ENCODE data around the gene ACVRL1. TPM values are rescaled to one million over a fixed set of nuclear protein-coding genes. Genes with fewer than 3 reads are reported as not detected.

Gene ACVRL1
- polyA plus RNA-seq, 1 donor (not counting 4 experiments of a cell fraction or from before 2014, with no cell fraction given) = not detected

- TF ChIP-seq EZH2 (IDR thresholded peaks at IDR 0.05; ENCODE audit: low read length) = peak; percentile 59
- TF ChIP-seq CTCF (optimal IDR thresholded peaks at IDR 0.05 in 1 of 3, IDR thresholded peaks at IDR 0.05 in 1 of 3, conservative IDR thresholded peaks at IDR 0.05 in 1 of 3; ENCODE audit: extremely low read depth in 1 of 3, insufficient read depth in 2 of 3, low read length in 3 of 3) = no peak
- H3K9ac ChIP-seq (ENCODE audit: control insufficient read depth, extremely low read depth, insufficient read depth, low read length) = no peak overlapping the region
- no peaks in the 10 kb centered on the region for H3K36me3 ChIP-seq (ENCODE audit: control insufficient read depth in 2 of 2, extremely low read depth in 1 of 2, insufficient read depth in 2 of 2, low read length in 2 of 2)
- no peak for FAIRE-seq
- H2AFZ ChIP-seq (ENCODE audit: control insufficient read depth, low read length) = no peak overlapping the region
- no peaks in the 10 kb centered on the region for H4K20me1 ChIP-seq (ENCODE audit: control insufficient read depth, extremely low read depth, insufficient read depth, low read length)
- no peaks in the 10 kb centered on the region for H3K79me2 ChIP-seq (ENCODE audit: control insufficient read depth, insufficient read depth, low read length)
- no peaks in the 10 kb centered on the region for H3K9me3 ChIP-seq (ENCODE audit: control insufficient read depth, low read depth, low read length)
- DNase-seq (ENCODE audit: low read depth, low spot score) = no peak
- no peak overlapping the region for H3K4me2 ChIP-seq (ENCODE audit: control insufficient read depth, extremely low read depth, insufficient read depth, low read depth, low read length)
- no peak overlapping the region for H3K4me3 ChIP-seq (ENCODE audit: control insufficient read depth in 2 of 3, extremely low read depth in 1 of 3, insufficient read depth in 2 of 3, low read depth in 1 of 3, low read length in 3 of 3)
- H3K9me1 ChIP-seq (ENCODE audit: control insufficient read depth, extremely low read depth, insufficient read depth, low read length) = no peaks in the 10 kb centered on the region
- H3K27ac ChIP-seq (ENCODE audit: control insufficient read depth, insufficient read depth, low read length) = no peak overlapping the region
- dilution Hi-C loops (cut with MboI; ENCODE audit: extremely low pct_ligation_motif_present, low sequenced_read_pairs) = no loop called here
- peaks cover 8% of the 10 kb centered on the region for H3K4me1 ChIP-seq (ENCODE audit: control insufficient read depth, extremely low read depth, insufficient read depth, low read length)
- peaks cover 31% of the 10 kb centered on the region for H3K27me3 ChIP-seq (ENCODE audit: control insufficient read depth, extremely low read depth, insufficient read depth, low read length)
These were observed 748 bp upstream of the ACVRL1 start for GRCh38 chr12:51906430-51907082.

DNA sequence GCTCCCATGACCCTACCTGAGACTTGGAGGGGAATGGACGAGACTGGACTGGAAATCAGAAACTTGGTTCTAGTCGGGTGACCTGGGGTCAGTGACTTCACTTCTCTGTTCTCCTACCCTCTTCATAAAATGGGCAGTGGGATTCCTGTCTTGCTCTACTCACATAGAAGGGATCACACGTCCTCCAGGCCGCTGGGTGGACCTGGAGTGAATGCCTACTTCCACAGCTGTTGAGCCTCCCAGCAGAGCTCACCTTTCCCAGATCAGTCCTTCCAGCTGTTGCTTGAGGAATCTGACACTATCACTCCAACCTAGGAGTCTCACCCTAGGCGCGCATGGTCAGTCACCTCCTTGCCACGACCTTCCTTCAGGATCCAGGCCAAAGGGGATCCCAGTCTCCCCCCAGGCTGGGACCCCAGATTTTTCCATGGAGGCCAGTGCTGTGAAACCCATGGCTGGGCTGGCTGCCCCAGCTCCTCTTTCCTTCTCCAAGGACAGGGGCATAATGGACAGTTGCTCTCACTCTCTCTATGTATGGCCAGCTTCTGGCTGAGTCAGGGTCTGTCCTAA, 637 bp downstream of the ACVRL1 start:
- peaks cover 31% of the 10 kb centered on the region for H3K27me3 ChIP-seq (ENCODE audit: control insufficient read depth, extremely low read depth, insufficient read depth, low read length)
- FAIRE-seq (no peak), DNase-seq (ENCODE audit: low read depth, low spot score) (no peak)
- H3K9me1 ChIP-seq (ENCODE audit: control insufficient read depth, extremely low read depth, insufficient read depth, low read length) = no peaks in the 10 kb centered on the region
- no peak overlapping the region for H3K4me2 ChIP-seq (ENCODE audit: control insufficient read depth, extremely low read depth, insufficient read depth, low read depth, low read length)
- no peak overlapping the region for H3K27ac ChIP-seq (ENCODE audit: control insufficient read depth, insufficient read depth, low read length)
- no peak overlapping the region for H3K9ac ChIP-seq (ENCODE audit: control insufficient read depth, extremely low read depth, insufficient read depth, low read length)
- H3K79me2 ChIP-seq (ENCODE audit: control insufficient read depth, insufficient read depth, low read length) = no peaks in the 10 kb centered on the region
- peak overlapping the region in 1 of 3 experiments; percentile 27 for H3K4me3 ChIP-seq (ENCODE audit: control insufficient read depth in 2 of 3, extremely low read depth in 1 of 3, insufficient read depth in 2 of 3, low read depth in 1 of 3, low read length in 3 of 3)
- no peaks in the 10 kb centered on the region for H4K20me1 ChIP-seq (ENCODE audit: control insufficient read depth, extremely low read depth, insufficient read depth, low read length)
- dilution Hi-C loops (cut with MboI; ENCODE audit: extremely low pct_ligation_motif_present, low sequenced_read_pairs) = no loop called here
- H3K9me3 ChIP-seq (ENCODE audit: control insufficient read depth, low read depth, low read length) = no peaks in the 10 kb centered on the region
- H2AFZ ChIP-seq (ENCODE audit: control insufficient read depth, low read length) = no peak overlapping the region
- H3K4me1 ChIP-seq (ENCODE audit: control insufficient read depth, extremely low read depth, insufficient read depth, low read length) = peaks cover 8% of the 10 kb centered on the region
- no peaks in the 10 kb centered on the region for H3K36me3 ChIP-seq (ENCODE audit: control insufficient read depth in 2 of 2, extremely low read depth in 1 of 2, insufficient read depth in 2 of 2, low read length in 2 of 2)
- no peak for TF ChIP-seq CTCF (optimal IDR thresholded peaks at IDR 0.05 in 1 of 3, IDR thresholded peaks at IDR 0.05 in 1 of 3, conservative IDR thresholded peaks at IDR 0.05 in 1 of 3; ENCODE audit: extremely low read depth in 1 of 3, insufficient read depth in 2 of 3, low read length in 3 of 3)
- peak; percentile 71 for TF ChIP-seq EZH2 (IDR thresholded peaks at IDR 0.05; ENCODE audit: low read length)

Data from keratinocyte (primary cell).